ENCODE data around the gene SNX20. TPM values are rescaled to one million over a fixed set of nuclear protein-coding genes. Genes with fewer than 3 reads are reported as not detected.

The SNX20 gene
- total RNA-seq, 2 donors from 2014 or later: 0.86 to 1.6 TPM

- intact Hi-C loops (cut with DNase I): no loop called here
- no peaks in the 10 kb centered on the region for H3K36me3 ChIP-seq
- H3K9ac ChIP-seq (ENCODE audit: low read depth in 2 of 2, low read length in 2 of 2): no peak overlapping the region
- H3K4me3 ChIP-seq: no peak overlapping the region
- H3K27ac ChIP-seq: no peak overlapping the region
- no peak for DNase-seq
- H3K27me3 ChIP-seq: no peaks in the 10 kb centered on the region
- no peaks in the 10 kb centered on the region for H3K9me3 ChIP-seq
- no peaks in the 10 kb centered on the region for H3K4me1 ChIP-seq
- TF ChIP-seq CTCF (IDR thresholded peaks at IDR 0.05): no peak
These were observed 1.8 kb downstream of the SNX20 start for GRCh38 chr16:50679266-50679665.

- no peak overlapping the region for H3K4me3 ChIP-seq
- H3K27me3 ChIP-seq: no peaks in the 10 kb centered on the region
- no peak for DNase-seq
- no peak for TF ChIP-seq CTCF (IDR thresholded peaks at IDR 0.05)
- no peaks in the 10 kb centered on the region for H3K9me3 ChIP-seq
- H3K27ac ChIP-seq: no peak overlapping the region
- H3K36me3 ChIP-seq: no peaks in the 10 kb centered on the region
- H3K9ac ChIP-seq (ENCODE audit: low read depth in 2 of 2, low read length in 2 of 2): no peak overlapping the region
- intact Hi-C loops (cut with DNase I): no loop called here
- H3K4me1 ChIP-seq: no peaks in the 10 kb centered on the region
These were observed 2.6 kb downstream of the SNX20 start for GRCh38 chr16:50678531-50678930.

GRCh38 chr16:50677351-50677750, 3.8 kb downstream of the SNX20 start:
- H3K9me3 ChIP-seq: no peaks in the 10 kb centered on the region
- intact Hi-C loops (cut with DNase I): no loop called here
- no peak overlapping the region for H3K9ac ChIP-seq (ENCODE audit: low read depth in 2 of 2, low read length in 2 of 2)
- H3K4me3 ChIP-seq: no peak overlapping the region
- no peak for DNase-seq
- no peaks in the 10 kb centered on the region for H3K27me3 ChIP-seq
- no peaks in the 10 kb centered on the region for H3K4me1 ChIP-seq
- no peak overlapping the region for H3K27ac ChIP-seq
- peak; percentile 40 for TF ChIP-seq CTCF (IDR thresholded peaks at IDR 0.05)
- no peaks in the 10 kb centered on the region for H3K36me3 ChIP-seq

GRCh38 chr16:50676684-50677225, 4.4 kb downstream of the SNX20 start:
- Histone ChIP-seq H3K4me1 (no peaks in the 10 kb centered on the region), H3K9ac (ENCODE audit: low read depth in 2 of 2, low read length in 2 of 2) (no peak overlapping the region), H3K27ac (no peak overlapping the region), H3K9me3 (peaks cover 4% of the 10 kb centered on the region), H3K27me3 (no peaks in the 10 kb centered on the region), H3K4me3 (no peak overlapping the region), H3K36me3 (no peaks in the 10 kb centered on the region)
- intact Hi-C loops (cut with DNase I): no loop called here
- DNase-seq: no peak
- no peak for TF ChIP-seq CTCF (IDR thresholded peaks at IDR 0.05)

- Histone ChIP-seq H3K4me3 (no peak overlapping the region), H3K9ac (ENCODE audit: low read depth in 2 of 2, low read length in 2 of 2) (no peak overlapping the region), H3K27me3 (no peaks in the 10 kb centered on the region), H3K27ac (no peak overlapping the region), H3K9me3 (peaks cover 7% of the 10 kb centered on the region), H3K36me3 (no peaks in the 10 kb centered on the region), H3K4me1 (no peaks in the 10 kb centered on the region)
- no peak for TF ChIP-seq CTCF (IDR thresholded peaks at IDR 0.05)
- no peak for DNase-seq
- intact Hi-C loops (cut with DNase I): no loop called here
These were observed 5.2 kb downstream of the SNX20 start for GRCh38 chr16:50675686-50676610.

Data from colonic mucosa (tissue), 4 donors.